Globus pallidus (tissue), 1 donor: ENCODE results near the gene SOS2.

Experiments used
- DNase-seq: peaks from one replicate; pipeline ENCODE4 v3.0.0-alpha.2; 2015; ENCODE audit warnings: low spot score

The SOS2 gene

GRCh38 chr14:50116181-50116956, 115.0 kb downstream of the SOS2 start, which contains the start of gene VCPKMT:
Gene VCPKMT (minus strand): TSS chr14:50116572. CDS start chr14:50116552, 20 bp downstream.
- peak; percentile 89 for DNase-seq

- DNase-seq: no peak
Measured at GRCh38 chr14:50113381-50114035, 117.9 kb downstream of the SOS2 start.

GRCh38 chr14:50110323-50111037, 120.9 kb downstream of the SOS2 start:
- no peak for DNase-seq

- DNase-seq: no peak
Measured at GRCh38 chr14:50109342-50109741, 122.0 kb downstream of the SOS2 start.

GRCh38 chr14:50107850-50108249, 123.5 kb downstream of the SOS2 start:
- no peak for DNase-seq

GRCh38 chr14:50106178-50106577, 125.2 kb downstream of the SOS2 start:
- no peak for DNase-seq

GRCh38 chr14:50103558-50103957, 127.8 kb downstream of the SOS2 start:
- no peak for DNase-seq

- DNase-seq: no peak
Measured at GRCh38 chr14:50101417-50101816, 130.0 kb downstream of the SOS2 start.

- DNase-seq: no peak
Measured at GRCh38 chr14:50100805-50101204, 130.6 kb downstream of the SOS2 start.

GRCh38 chr14:50099335-50099734, 132.0 kb downstream of the SOS2 start:
- no peak for DNase-seq

GRCh38 chr14:50095895-50096294, 135.5 kb downstream of the SOS2 start:
- DNase-seq: no peak

GRCh38 chr14:50094056-50094755, 137.2 kb downstream of the SOS2 start:
- DNase-seq: no peak

- DNase-seq: no peak
Measured at GRCh38 chr14:50093496-50093895, 137.9 kb downstream of the SOS2 start.

GRCh38 chr14:50092006-50092555, 139.3 kb downstream of the SOS2 start:
- no peak for DNase-seq

- DNase-seq: no peak
Measured at GRCh38 chr14:50091240-50091913, 140.0 kb downstream of the SOS2 start.

GRCh38 chr14:50089208-50089607, 142.2 kb downstream of the SOS2 start:
- DNase-seq: no peak

- no peak for DNase-seq
Measured at GRCh38 chr14:50088731-50089130, 142.6 kb downstream of the SOS2 start.

GRCh38 chr14:50088117-50088515, 143.3 kb downstream of the SOS2 start:
- DNase-seq: no peak

GRCh38 chr14:50087341-50088116, 143.8 kb downstream of the SOS2 start:
- DNase-seq: no peak

- DNase-seq: no peak
Measured at GRCh38 chr14:50086321-50086711, 145.1 kb downstream of the SOS2 start.
